GM12874 (cell line): ENCODE measurements around the gene ZDHHC8.
A peak's percentile ranks its signal among the peaks of the same experiment; 100 is the strongest.

Experiments used
- CTCF ChIP-seq: IDR thresholded peaks from 2 replicates; pipeline ENCODE4 v1.5.1; 2011; ENCODE audit warnings: low read depth, mild to moderate bottlenecking, control low read depth, low read length, moderate library complexity; ENCODE audit not compliant: insufficient read depth

ZDHHC8 gene

GRCh38 chr22:20191000-20191515, 59.5 kb downstream of the ZDHHC8 start:
- TF ChIP-seq CTCF = no peak

- TF ChIP-seq CTCF = no peak
These were observed 60.2 kb downstream of the ZDHHC8 start for GRCh38 chr22:20191803-20192202.

DNA sequence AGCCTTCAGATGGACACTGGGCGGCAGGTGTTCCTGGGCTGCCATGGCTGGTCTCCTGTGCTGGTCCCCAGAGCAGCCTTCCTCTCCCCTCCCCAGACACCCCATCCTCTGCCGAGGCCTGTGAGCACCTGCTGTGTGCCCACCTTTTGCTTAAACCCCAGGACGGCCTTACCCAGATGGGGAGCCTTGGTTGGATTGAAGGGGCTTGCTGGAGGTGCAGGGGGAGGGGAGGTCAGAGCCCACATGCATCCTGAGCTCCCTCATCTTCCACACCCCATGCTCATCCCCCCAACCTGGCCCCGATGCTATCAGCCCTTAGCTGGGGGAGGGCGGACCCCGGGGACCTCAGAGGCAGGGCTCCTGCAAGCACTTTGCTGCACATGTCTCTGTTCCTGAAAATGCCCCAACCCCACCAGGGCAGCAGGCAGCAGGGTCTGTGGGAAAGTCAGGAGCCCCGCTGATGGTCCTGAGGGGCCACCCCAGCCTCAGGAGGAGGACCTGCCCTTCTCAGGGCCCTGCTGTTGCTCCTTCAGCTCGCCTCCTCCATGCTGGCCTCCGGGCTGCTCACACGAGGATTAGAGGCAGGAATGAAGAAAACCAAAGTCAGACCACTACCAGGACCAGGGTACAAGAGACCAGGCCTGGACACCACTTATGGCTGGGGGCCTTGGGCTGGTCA, 60.8 kb downstream of the ZDHHC8 start:
- TF ChIP-seq CTCF = no peak

DNA sequence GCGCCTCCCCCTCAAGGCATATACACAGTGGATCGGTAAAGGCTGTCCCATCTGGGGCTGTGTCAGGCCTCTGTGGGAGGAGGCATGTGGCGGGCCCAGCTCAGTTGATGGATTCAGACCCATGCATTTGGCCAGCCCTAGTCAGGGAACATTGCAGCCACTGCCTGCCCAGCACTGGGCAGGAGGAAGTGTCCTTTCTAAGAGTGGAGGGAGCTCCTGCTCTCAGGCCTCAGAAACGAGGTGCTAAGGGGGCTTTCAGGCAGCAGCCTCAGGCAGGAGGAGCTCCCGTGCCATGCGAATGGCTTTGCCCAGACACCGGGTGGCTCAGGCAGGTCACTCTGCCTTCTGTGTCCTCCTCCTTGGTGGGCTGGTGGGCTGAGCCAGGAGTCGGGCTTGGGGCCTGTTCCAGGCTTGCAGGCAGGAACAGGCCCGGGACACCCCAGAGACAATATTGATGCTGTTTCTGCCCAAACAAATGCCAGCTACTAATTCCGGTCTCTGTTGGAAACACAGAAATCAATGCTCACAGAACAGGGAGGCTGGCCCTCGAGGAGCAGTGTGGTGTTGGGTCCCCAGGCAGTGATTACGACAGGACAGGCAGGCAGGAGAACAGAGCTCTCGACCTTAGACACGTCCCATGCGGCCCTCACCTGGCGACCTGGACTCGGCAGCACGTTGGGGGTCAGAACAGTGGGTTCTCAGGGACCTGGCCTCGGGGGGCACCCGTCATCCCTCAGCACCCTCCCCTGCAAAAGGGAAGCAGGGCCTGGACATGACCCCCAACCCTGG, 61.6 kb downstream of the ZDHHC8 start:
- TF ChIP-seq CTCF = no peak

- no peak for TF ChIP-seq CTCF
These were observed 62.3 kb downstream of the ZDHHC8 start for GRCh38 chr22:20193761-20194494.

DNA sequence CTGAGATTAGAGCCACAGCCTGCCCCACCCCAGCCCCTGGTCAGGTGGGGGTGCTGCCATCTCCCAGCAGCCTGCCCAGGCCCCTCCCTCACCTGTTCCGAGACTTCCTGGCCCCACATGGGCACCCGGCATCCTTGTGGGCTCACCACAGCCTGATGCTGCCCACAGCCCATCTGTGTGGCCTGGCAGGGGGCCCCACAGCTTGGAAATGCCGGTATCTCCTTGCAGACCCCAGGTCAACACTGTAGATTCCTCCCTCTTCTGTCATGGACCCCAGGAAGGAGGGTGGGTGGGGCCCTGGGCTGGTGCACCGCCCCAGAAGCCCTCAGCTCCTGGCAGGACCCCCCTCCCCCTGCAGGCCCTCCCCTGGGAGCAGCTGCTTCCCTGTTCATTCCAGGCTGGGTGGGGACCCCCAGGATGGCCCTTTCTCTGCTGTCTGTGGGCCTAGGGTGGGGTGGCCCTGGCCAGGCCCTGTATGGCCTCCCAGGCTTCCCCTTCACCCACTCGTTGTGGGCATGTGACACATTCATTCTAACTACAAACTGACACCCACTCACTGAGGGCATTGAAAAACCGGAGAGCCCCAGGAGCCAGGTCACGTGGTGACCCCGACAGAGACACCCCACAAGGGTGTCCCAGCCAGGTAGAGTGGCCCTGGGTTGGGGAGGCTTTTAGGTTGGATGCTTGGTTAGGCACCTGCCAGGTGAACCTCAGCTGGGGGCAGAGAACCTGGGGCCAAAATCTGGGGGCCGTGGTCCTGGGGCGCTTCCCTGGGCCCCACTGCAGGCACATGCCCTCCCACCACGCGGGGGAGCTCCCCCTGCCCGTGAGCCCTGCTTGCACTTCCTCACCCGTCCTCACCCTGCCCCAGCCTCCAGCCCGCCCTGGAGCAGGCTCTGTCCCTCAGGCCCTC, 63.3 kb downstream of the ZDHHC8 start:
- peak; percentile 27; the same call in 1 of the 2 replicates for TF ChIP-seq CTCF
